GM23338 (cell line): ENCODE results near the gene PRR27. TPM values are rescaled to one million over a fixed set of nuclear protein-coding genes. Genes with fewer than 3 reads are reported as not detected.

ENCODE experiments used
- ATAC-seq: fragments of 200-7000 bp; cut with Tn5 transposase; 3 replicates; pipeline ENCODE4 v1.9.1; 2020
- DNase-seq: peaks from one replicate; pipeline ENCODE4 v3.0.0-alpha.2; 2015; ENCODE audit warnings: low spot score
- H2AFZ ChIP-seq: fragments of 200-600 bp; sonication (generic); 2 replicates; pipeline ENCODE4 v1.8.0; 2016; ENCODE audit warnings: antibody characterized with exemption, mild to moderate bottlenecking, moderate library complexity
- H3F3A ChIP-seq: fragments of 200-600 bp; sonication (generic); replicated peaks from 2 replicates; pipeline ENCODE4 v1.8.0; 2017; ENCODE audit warnings: antibody characterized with exemption, mixed run types, low read depth
- H3K27ac ChIP-seq: fragments of 200-600 bp; sonication (generic); 2 replicates; pipeline ENCODE4 v1.6.1; 2016; ENCODE audit warnings: low read depth
- H3K27me3 ChIP-seq: fragments of 200-600 bp; sonication (generic); 2 replicates; pipeline ENCODE4 v1.8.0; 2016; ENCODE audit warnings: mild to moderate bottlenecking, mixed run types, moderate library complexity; ENCODE audit not compliant: insufficient read depth
- H3K36me3 ChIP-seq: fragments of 200-600 bp; sonication (generic); 2 replicates; pipeline ENCODE4 v1.8.0; 2016; ENCODE audit warnings: mild to moderate bottlenecking; ENCODE audit not compliant: insufficient read depth
- H3K4me1 ChIP-seq: fragments of 200-600 bp; sonication (generic); 2 replicates; pipeline ENCODE4 v1.8.0; 2016; ENCODE audit warnings: mild to moderate bottlenecking, moderate library complexity; ENCODE audit not compliant: insufficient read depth
- H3K4me2 ChIP-seq: fragments of 200-600 bp; sonication (generic); 2 replicates; pipeline ENCODE4 v1.7.1; 2017; ENCODE audit warnings: mixed run types
- H3K4me3 ChIP-seq: fragments of 200-600 bp; sonication (generic); 2 replicates; pipeline ENCODE4 v1.6.1; 2016; ENCODE audit warnings: mixed run types
- H3K79me2 ChIP-seq: fragments of 200-600 bp; sonication (generic); replicated peaks from 2 replicates; pipeline ENCODE4 v1.8.0; 2017; ENCODE audit warnings: mild to moderate bottlenecking; ENCODE audit not compliant: insufficient read depth
- H3K9me2 ChIP-seq: fragments of 200-600 bp; sonication (generic); 2 replicates; pipeline ENCODE4 v1.8.0; 2017; ENCODE audit not compliant: insufficient read depth
- H4K20me1 ChIP-seq: fragments of 200-600 bp; sonication (generic); replicated peaks from 2 replicates; pipeline ENCODE4 v1.8.0; 2017; ENCODE audit warnings: mild to moderate bottlenecking; ENCODE audit not compliant: insufficient read depth
- H3K27ac Mint-ChIP-seq: 2 replicates; pipeline ENCODE4 v1.8.0; 2020; ENCODE audit warnings: inconsistent platforms, mild to moderate bottlenecking, moderate library complexity, mixed read lengths
- H3K27me3 Mint-ChIP-seq: 3 replicates; pipeline ENCODE4 v1.8.0; 2022; ENCODE audit warnings: low read depth, mild to moderate bottlenecking, moderate library complexity, mixed read lengths, inconsistent platforms; ENCODE audit not compliant: insufficient read depth, poor library complexity
- H3K36me3 Mint-ChIP-seq: 3 replicates; pipeline ENCODE4 v1.8.0; 2021; ENCODE audit warnings: low read depth, mild to moderate bottlenecking, inconsistent platforms, moderate library complexity, mixed read lengths
- H3K4me1 Mint-ChIP-seq: 3 replicates; pipeline ENCODE4 v1.8.0; 2020; ENCODE audit warnings: mild to moderate bottlenecking, inconsistent platforms, mixed read lengths
- H3K4me3 Mint-ChIP-seq: 3 replicates; pipeline ENCODE4 v1.8.0; 2021; ENCODE audit warnings: moderate library complexity, mild to moderate bottlenecking, inconsistent platforms, mixed read lengths
- H3K9me3 Mint-ChIP-seq: 3 replicates; pipeline ENCODE4 v1.8.0; 2020; ENCODE audit warnings: moderate library complexity, mild to moderate bottlenecking, inconsistent platforms, mixed read lengths
- CREB1 ChIP-seq: fragments of 250-450 bp; sonication (Bioruptor Pico); IDR thresholded peaks from 2 replicates; pipeline ENCODE4 v1.5.0; 2020; ENCODE audit warnings: low read depth, mild to moderate bottlenecking, moderate library complexity
- EZH2 ChIP-seq: fragments of 200-600 bp; sonication (generic); IDR thresholded peaks from one replicate; pipeline ENCODE4 v1.8.0; 2017; ENCODE audit warnings: antibody characterized with exemption, mild to moderate bottlenecking, low read depth; ENCODE audit not compliant: unreplicated experiment
- EZH2phosphoT487 ChIP-seq: fragments of 200-600 bp; sonication (generic); IDR thresholded peaks from one replicate; pipeline ENCODE4 v1.8.1; 2018; ENCODE audit warnings: antibody characterized with exemption; ENCODE audit not compliant: unreplicated experiment
- JUNB ChIP-seq: IDR thresholded peaks from one replicate; pipeline ENCODE4 v1.6.1; 2016; ENCODE audit warnings: antibody characterized with exemption; ENCODE audit not compliant: unreplicated experiment
- NANOG ChIP-seq: IDR thresholded peaks from 2 replicates; pipeline ENCODE4 v1.6.1; 2016; ENCODE audit warnings: antibody characterized with exemption, borderline replicate concordance
- POLR2AphosphoS5 ChIP-seq: IDR thresholded peaks from 2 replicates; pipeline ENCODE4 v1.6.1; 2016; ENCODE audit warnings: antibody characterized with exemption, low read depth
- STAT1 ChIP-seq: IDR thresholded peaks from one replicate; pipeline ENCODE4 v1.6.1; 2016; ENCODE audit warnings: antibody characterized with exemption; ENCODE audit not compliant: unreplicated experiment
- ZNF331 ChIP-seq: fragments of 250-450 bp; sonication (Bioruptor Pico); IDR thresholded peaks from 2 replicates; pipeline ENCODE4 v1.5.0; 2020; ENCODE audit warnings: low read depth, mild to moderate bottlenecking, moderate library complexity
- polyA plus RNA-seq: library from polyadenylated mRNA; unstranded; fragments of >200 nt; fragmentation: Nextera tagmentation; extraction: Ambion mirVana; gene quantifications from 2 replicates; pipeline ENCODE4 v1.2.1, GENCODE V29; 2016
- total RNA-seq: library from RNA; depleted of rRNA; stranded (reverse); fragments of >200 nt; shearing (Covaris generic); gene quantifications from 2 replicates; pipeline ENCODE4 v1.2.3, GENCODE V29; 2014
- TF ChIP-seq, protein P1 (sequence below): fragments of 250-450 bp; sonication (Bioruptor Pico); IDR thresholded peaks from 2 replicates; pipeline ENCODE4 v1.5.0; 2020; ENCODE audit warnings: mild to moderate bottlenecking, moderate library complexity
- TF ChIP-seq, protein P2 (sequence below): IDR thresholded peaks from 2 replicates; pipeline ENCODE4 v1.6.1; 2016; ENCODE audit warnings: antibody characterized with exemption
- TF ChIP-seq, protein P3 (sequence below), 2 experiments: fragments of 200-600 bp in 1 of 2; sonication (generic) in 1 of 2; conservative IDR thresholded peaks; 2 replicates each; pipeline versions ENCODE4 v1.5.1 to v1.6.1; 2016 to 2017; ENCODE audit warnings: antibody characterized with exemption in 2 of 2, low read depth in 2 of 2, mild to moderate bottlenecking in 2 of 2, moderate library complexity in 1 of 2

PRR27 gene
- total and polyA plus RNA-seq, 2 experiments from 2014 or later = not detected

DNA sequence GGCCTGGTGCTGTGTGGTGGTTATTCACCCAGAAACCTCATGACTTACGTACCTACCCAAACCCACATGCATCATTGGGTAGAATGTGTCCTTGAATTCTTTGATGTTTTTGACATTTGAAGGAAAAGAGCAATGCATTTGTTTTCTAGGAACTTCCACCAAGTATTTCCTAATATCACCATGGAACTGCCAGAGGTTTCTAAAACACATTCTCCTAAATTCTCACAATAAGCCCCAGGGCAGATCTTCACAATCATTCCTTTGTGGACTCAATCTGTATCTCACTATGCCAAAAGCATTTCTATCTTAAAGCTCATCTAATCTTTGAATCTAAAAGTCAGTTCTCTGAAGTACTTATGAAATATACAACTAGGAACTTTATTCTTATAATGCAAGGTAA, 33.2 kb downstream of the PRR27 start (continued):
- TF ChIP-seq, protein P1, sequence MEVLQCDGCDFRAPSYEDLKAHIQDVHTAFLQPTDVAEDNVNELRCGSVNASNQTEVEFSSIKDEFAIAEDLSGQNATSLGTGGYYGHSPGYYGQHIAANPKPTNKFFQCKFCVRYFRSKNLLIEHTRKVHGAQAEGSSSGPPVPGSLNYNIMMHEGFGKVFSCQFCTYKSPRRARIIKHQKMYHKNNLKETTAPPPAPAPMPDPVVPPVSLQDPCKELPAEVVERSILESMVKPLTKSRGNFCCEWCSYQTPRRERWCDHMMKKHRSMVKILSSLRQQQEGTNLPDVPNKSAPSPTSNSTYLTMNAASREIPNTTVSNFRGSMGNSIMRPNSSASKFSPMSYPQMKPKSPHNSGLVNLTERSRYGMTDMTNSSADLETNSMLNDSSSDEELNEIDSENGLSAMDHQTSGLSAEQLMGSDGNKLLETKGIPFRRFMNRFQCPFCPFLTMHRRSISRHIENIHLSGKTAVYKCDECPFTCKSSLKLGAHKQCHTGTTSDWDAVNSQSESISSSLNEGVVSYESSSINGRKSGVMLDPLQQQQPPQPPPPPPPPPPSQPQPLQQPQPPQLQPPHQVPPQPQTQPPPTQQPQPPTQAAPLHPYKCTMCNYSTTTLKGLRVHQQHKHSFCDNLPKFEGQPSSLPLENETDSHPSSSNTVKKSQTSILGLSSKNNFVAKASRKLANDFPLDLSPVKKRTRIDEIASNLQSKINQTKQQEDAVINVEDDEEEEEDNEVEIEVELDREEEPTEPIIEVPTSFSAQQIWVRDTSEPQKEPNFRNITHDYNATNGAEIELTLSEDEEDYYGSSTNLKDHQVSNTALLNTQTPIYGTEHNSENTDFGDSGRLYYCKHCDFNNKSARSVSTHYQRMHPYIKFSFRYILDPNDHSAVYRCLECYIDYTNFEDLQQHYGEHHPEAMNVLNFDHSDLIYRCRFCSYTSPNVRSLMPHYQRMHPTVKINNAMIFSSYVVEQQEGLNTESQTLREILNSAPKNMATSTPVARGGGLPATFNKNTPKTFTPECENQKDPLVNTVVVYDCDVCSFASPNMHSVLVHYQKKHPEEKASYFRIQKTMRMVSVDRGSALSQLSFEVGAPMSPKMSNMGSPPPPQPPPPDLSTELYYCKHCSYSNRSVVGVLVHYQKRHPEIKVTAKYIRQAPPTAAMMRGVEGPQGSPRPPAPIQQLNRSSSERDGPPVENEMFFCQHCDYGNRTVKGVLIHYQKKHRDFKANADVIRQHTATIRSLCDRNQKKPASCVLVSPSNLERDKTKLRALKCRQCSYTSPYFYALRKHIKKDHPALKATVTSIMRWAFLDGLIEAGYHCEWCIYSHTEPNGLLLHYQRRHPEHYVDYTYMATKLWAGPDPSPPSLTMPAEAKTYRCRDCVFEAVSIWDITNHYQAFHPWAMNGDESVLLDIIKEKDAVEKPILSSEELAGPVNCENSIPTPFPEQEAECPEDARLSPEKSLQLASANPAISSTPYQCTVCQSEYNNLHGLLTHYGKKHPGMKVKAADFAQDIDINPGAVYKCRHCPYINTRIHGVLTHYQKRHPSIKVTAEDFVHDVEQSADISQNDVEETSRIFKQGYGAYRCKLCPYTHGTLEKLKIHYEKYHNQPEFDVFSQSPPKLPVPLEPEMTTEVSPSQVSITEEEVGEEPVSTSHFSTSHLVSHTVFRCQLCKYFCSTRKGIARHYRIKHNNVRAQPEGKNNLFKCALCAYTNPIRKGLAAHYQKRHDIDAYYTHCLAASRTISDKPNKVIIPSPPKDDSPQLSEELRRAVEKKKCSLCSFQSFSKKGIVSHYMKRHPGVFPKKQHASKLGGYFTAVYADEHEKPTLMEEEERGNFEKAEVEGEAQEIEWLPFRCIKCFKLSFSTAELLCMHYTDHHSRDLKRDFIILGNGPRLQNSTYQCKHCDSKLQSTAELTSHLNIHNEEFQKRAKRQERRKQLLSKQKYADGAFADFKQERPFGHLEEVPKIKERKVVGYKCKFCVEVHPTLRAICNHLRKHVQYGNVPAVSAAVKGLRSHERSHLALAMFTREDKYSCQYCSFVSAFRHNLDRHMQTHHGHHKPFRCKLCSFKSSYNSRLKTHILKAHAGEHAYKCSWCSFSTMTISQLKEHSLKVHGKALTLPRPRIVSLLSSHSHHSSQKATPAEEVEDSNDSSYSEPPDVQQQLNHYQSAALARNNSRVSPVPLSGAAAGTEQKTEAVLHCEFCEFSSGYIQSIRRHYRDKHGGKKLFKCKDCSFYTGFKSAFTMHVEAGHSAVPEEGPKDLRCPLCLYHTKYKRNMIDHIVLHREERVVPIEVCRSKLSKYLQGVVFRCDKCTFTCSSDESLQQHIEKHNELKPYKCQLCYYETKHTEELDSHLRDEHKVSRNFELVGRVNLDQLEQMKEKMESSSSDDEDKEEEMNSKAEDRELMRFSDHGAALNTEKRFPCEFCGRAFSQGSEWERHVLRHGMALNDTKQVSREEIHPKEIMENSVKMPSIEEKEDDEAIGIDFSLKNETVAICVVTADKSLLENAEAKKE (CRISPR knock-in tag) = no peak
- TF ChIP-seq POLR2AphosphoS5 (no peak), JUNB (no peak), NANOG (no peak), EZH2phosphoT487 (no peak), ZNF331 (CRISPR knock-in tag) (no peak), CREB1 (CRISPR knock-in tag) (no peak), STAT1 (no peak)
- TF ChIP-seq, protein P2, sequence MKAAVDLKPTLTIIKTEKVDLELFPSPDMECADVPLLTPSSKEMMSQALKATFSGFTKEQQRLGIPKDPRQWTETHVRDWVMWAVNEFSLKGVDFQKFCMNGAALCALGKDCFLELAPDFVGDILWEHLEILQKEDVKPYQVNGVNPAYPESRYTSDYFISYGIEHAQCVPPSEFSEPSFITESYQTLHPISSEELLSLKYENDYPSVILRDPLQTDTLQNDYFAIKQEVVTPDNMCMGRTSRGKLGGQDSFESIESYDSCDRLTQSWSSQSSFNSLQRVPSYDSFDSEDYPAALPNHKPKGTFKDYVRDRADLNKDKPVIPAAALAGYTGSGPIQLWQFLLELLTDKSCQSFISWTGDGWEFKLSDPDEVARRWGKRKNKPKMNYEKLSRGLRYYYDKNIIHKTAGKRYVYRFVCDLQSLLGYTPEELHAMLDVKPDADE = no peak

DNA sequence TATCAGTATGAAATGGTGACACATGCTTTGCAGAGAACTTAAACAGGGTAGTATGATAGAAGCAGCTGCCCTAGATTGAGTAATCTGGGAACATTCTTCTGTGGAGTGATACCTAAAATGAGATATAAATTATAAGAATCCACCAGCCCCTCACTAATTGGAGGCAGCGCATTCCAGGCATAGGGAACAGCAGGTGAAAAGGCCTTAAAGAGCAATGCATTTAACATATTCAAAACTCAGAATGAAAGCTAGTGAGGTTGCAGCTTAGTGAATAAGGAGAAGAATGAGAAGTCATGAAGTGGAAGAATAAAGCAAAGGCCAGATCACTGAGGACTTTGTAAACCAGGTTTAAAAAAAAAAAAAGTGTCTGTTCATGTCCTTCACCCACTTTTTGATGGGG, 36.5 kb downstream of the PRR27 start:
- H3F3A ChIP-seq = no peaks in the 10 kb centered on the region
- ATAC-seq = no peak
- TF ChIP-seq, protein P3, sequence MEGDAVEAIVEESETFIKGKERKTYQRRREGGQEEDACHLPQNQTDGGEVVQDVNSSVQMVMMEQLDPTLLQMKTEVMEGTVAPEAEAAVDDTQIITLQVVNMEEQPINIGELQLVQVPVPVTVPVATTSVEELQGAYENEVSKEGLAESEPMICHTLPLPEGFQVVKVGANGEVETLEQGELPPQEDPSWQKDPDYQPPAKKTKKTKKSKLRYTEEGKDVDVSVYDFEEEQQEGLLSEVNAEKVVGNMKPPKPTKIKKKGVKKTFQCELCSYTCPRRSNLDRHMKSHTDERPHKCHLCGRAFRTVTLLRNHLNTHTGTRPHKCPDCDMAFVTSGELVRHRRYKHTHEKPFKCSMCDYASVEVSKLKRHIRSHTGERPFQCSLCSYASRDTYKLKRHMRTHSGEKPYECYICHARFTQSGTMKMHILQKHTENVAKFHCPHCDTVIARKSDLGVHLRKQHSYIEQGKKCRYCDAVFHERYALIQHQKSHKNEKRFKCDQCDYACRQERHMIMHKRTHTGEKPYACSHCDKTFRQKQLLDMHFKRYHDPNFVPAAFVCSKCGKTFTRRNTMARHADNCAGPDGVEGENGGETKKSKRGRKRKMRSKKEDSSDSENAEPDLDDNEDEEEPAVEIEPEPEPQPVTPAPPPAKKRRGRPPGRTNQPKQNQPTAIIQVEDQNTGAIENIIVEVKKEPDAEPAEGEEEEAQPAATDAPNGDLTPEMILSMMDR (conservative IDR thresholded peaks at IDR 0.05; ENCODE audit: low read depth in 2 of 2) = no peak
- no peak for TF ChIP-seq EZH2

More for the DNA sequence above, 36.5 kb downstream of the PRR27 start:
- Histone ChIP-seq H3K79me2 (no peaks in the 10 kb centered on the region), H2AFZ (no peak overlapping the region), H3K4me3 (no peak overlapping the region), H3K36me3 (no peaks in the 10 kb centered on the region), H3K27ac (no peak overlapping the region), H3K27me3 (no peaks in the 10 kb centered on the region), H3K9me2 (no peaks in the 10 kb centered on the region), H4K20me1 (no peaks in the 10 kb centered on the region), H3K4me2 (no peak overlapping the region), H3K4me1 (peaks cover 3% of the 10 kb centered on the region; the same call in 1 of the 2 replicates)
- H3K4me1 Mint-ChIP-seq = peaks cover 4% of the 10 kb centered on the region; the same call in 2 of the 3 replicates
- no peaks in the 10 kb centered on the region; the same call in 2 of the 3 replicates for H3K9me3 Mint-ChIP-seq
- H3K27me3 Mint-ChIP-seq = peaks cover 3% of the 10 kb centered on the region
- peak; percentile 16 for DNase-seq
- H3K4me3 Mint-ChIP-seq = no peak overlapping the region
- H3K27ac Mint-ChIP-seq = no peak overlapping the region
- H3K36me3 Mint-ChIP-seq = no peaks in the 10 kb centered on the region
